H1 (cell line): Measurements from ENCODE around the gene SFRP2. TPM values are rescaled to one million over a fixed set of nuclear protein-coding genes. Genes with fewer than 3 reads are reported as not detected.

ENCODE experiments used
- CTCF ChIA-PET: fragments of 300-600 bp; sonication (Branson Sonifier 250); formaldehyde crosslinking; loops from one replicate; lab custom pipeline; 2021; ENCODE audit not compliant: partially characterized antibody; lab: Charles Lee
- POLR2A ChIA-PET: fragments of 300-600 bp; sonication (Branson Sonifier 250); formaldehyde crosslinking; loops from one replicate; lab custom pipeline; 2021; ENCODE audit warnings: inconsistent platforms; ENCODE audit not compliant: partially characterized antibody; lab: Charles Lee
- DNase-seq, 2 experiments: peaks; one replicate each; pipeline versions ENCODE4 v3.0.0 to v3.0.0-alpha.2; 2010 to 2022; ENCODE audit warnings: low spot score in 2 of 2, low read depth in 1 of 2, mixed read lengths in 1 of 2
- FAIRE-seq: peaks from 2 replicates; lab custom pipeline; 2011; peaks lifted over from hg19 to GRCh38; lab: Jason Lieb, UNC
- H2AFZ ChIP-seq: 2 replicates; pipeline ENCODE4 v1.8.1; 2012; ENCODE audit warnings: low read length, inconsistent platforms
- H2AK5ac ChIP-seq: 2 replicates; pipeline ENCODE4 v1.6.1; 2013; ENCODE audit warnings: low read depth, low read length
- H2BK120ac ChIP-seq: replicated peaks from 2 replicates; pipeline ENCODE3; 2013; ENCODE audit warnings: low read depth, low read length, inconsistent platforms
- H2BK12ac ChIP-seq: 2 replicates; pipeline ENCODE4 v1.6.1; 2013; ENCODE audit warnings: low read depth, low read length
- H2BK15ac ChIP-seq: 2 replicates; pipeline ENCODE4 v1.6.1; 2013; ENCODE audit warnings: low read length
- H2BK20ac ChIP-seq: 2 replicates; pipeline ENCODE4 v1.6.1; 2013; ENCODE audit warnings: low read length
- H2BK5ac ChIP-seq: 2 replicates; pipeline ENCODE4 v1.6.1; 2013; ENCODE audit warnings: low read depth, low read length
- H3K14ac ChIP-seq: 2 replicates; pipeline ENCODE4 v1.6.1; 2013; ENCODE audit warnings: inconsistent platforms; ENCODE audit not compliant: insufficient read length
- H3K18ac ChIP-seq: 2 replicates; pipeline ENCODE4 v1.6.1; 2013; ENCODE audit warnings: low read length; ENCODE audit errors: extremely low read depth
- H3K23ac ChIP-seq: 2 replicates; pipeline ENCODE4 v1.6.1; 2013; ENCODE audit warnings: inconsistent platforms; ENCODE audit not compliant: insufficient read length
- H3K23me2 ChIP-seq: 2 replicates; pipeline ENCODE4 v1.6.1; 2013; ENCODE audit warnings: low read depth, low read length
- H3K27ac ChIP-seq: 2 replicates; pipeline ENCODE4 v1.6.1; 2011; ENCODE audit warnings: low read depth, low read length, inconsistent platforms
- H3K27me3 ChIP-seq, 4 experiments: replicated peaks in 1 of 4; 1 replicate in 1 of 4; 2 replicates in 3 of 4; pipeline versions ENCODE4 v1.6.1 to v1.8.1; 2011 to 2013; ENCODE audit warnings: low read length in 3 of 4, mild to moderate bottlenecking in 3 of 4, inconsistent platforms in 2 of 4, mixed read lengths in 2 of 4, moderate library complexity in 1 of 4; ENCODE audit not compliant: control insufficient read depth in 3 of 4, insufficient read depth in 3 of 4; ENCODE audit errors: extremely low read depth in 1 of 4
- H3K36me3 ChIP-seq, 4 experiments: 2 replicates each; pipeline versions ENCODE4 v1.6.1 to v1.8.1; 2011 to 2013; ENCODE audit warnings: mild to moderate bottlenecking in 4 of 4, low read length in 3 of 4, moderate library complexity in 2 of 4, control low read depth in 1 of 4, inconsistent platforms in 1 of 4; ENCODE audit not compliant: insufficient read depth in 4 of 4, control insufficient read depth in 2 of 4
- H3K4ac ChIP-seq: replicated peaks from 2 replicates; pipeline ENCODE3; 2013; ENCODE audit warnings: low read length, low read depth, mixed read lengths, inconsistent platforms; ENCODE audit not compliant: insufficient read length
- H3K4me1 ChIP-seq, 4 experiments: replicated peaks in 1 of 4; 1 replicate in 1 of 4; 2 replicates in 3 of 4; pipeline versions ENCODE4 v1.6.1 to v1.8.1; 2011 to 2013; ENCODE audit warnings: low read length in 3 of 4, inconsistent platforms in 2 of 4, mixed read lengths in 1 of 4; ENCODE audit not compliant: insufficient read depth in 4 of 4, control insufficient read depth in 3 of 4
- H3K4me2 ChIP-seq, 2 experiments: 2 replicates each; pipeline versions ENCODE4 v1.6.1 to v1.8.1; 2011 to 2013; ENCODE audit warnings: low read depth in 2 of 2, low read length in 2 of 2, control low read depth in 1 of 2, inconsistent platforms in 1 of 2, mild to moderate bottlenecking in 1 of 2; ENCODE audit not compliant: insufficient read depth in 1 of 2
- H3K4me3 ChIP-seq, 4 experiments: fragments of 200-600, 300-600 bp in 1 of 4; sonication (generic), shearing (Covaris generic), sonication (Bioruptor Twin) in 1 of 4; 2 replicates each; pipeline versions ENCODE4 v1.5.1 to v1.8.1; 2011 to 2016; ENCODE audit warnings: low read length in 4 of 4, low read depth in 3 of 4, control low read depth in 2 of 4, inconsistent platforms in 2 of 4, mild to moderate bottlenecking in 2 of 4, mixed read lengths in 1 of 4, moderate library complexity in 1 of 4; ENCODE audit not compliant: insufficient read depth in 2 of 4; ENCODE audit errors: extremely low read depth in 1 of 4
- H3K56ac ChIP-seq: replicated peaks from 2 replicates; pipeline ENCODE3; 2013; ENCODE audit warnings: low read depth, mild to moderate bottlenecking, mixed read lengths, low read length, inconsistent platforms; ENCODE audit not compliant: insufficient read length
- H3K79me1 ChIP-seq: 2 replicates; pipeline ENCODE4 v1.6.1; 2013; ENCODE audit warnings: low read depth, low read length, control low read depth
- H3K79me2 ChIP-seq, 2 experiments: 2 replicates each; pipeline versions ENCODE4 v1.6.1 to v1.8.1; 2012 to 2013; ENCODE audit warnings: low read length in 2 of 2, mild to moderate bottlenecking in 2 of 2, inconsistent platforms in 1 of 2; ENCODE audit not compliant: insufficient read depth in 2 of 2, control insufficient read depth in 1 of 2
- H3K9ac ChIP-seq, 4 experiments: replicated peaks in 1 of 4; 1 replicate in 1 of 4; 2 replicates in 3 of 4; pipeline versions ENCODE4 v1.6.1 to v1.8.1; 2011 to 2013; ENCODE audit warnings: low read depth in 3 of 4, low read length in 3 of 4, control low read depth in 2 of 4, mild to moderate bottlenecking in 2 of 4, moderate library complexity in 2 of 4, inconsistent platforms in 1 of 4; ENCODE audit errors: extremely low read depth in 1 of 4
- H3K9me3 ChIP-seq, 2 experiments: 2 replicates each; pipeline versions ENCODE4 v1.6.1 to v1.8.1; 2012 to 2013; ENCODE audit warnings: mild to moderate bottlenecking in 2 of 2, moderate library complexity in 2 of 2, control low read depth in 1 of 2, inconsistent platforms in 1 of 2, low read depth in 1 of 2, low read length in 1 of 2, mixed read lengths in 1 of 2; ENCODE audit not compliant: insufficient read depth in 2 of 2
- H4K20me1 ChIP-seq, 2 experiments: replicated peaks in 1 of 2; 2 replicates each; pipeline versions ENCODE3 to v1.8.1; 2011 to 2013; ENCODE audit warnings: inconsistent platforms in 2 of 2, low read length in 2 of 2, mild to moderate bottlenecking in 1 of 2; ENCODE audit not compliant: insufficient read depth in 2 of 2, control insufficient read depth in 1 of 2
- H4K5ac ChIP-seq: 2 replicates; pipeline ENCODE4 v1.6.1; 2013; ENCODE audit warnings: low read length, low read depth, mixed read lengths, inconsistent platforms; ENCODE audit not compliant: insufficient read length
- H4K8ac ChIP-seq: 2 replicates; pipeline ENCODE4 v1.8.0; 2013; ENCODE audit warnings: mild to moderate bottlenecking, moderate library complexity, low read length, inconsistent platforms; ENCODE audit not compliant: insufficient read depth; ENCODE audit errors: extremely low read depth
- H4K91ac ChIP-seq: replicated peaks from 2 replicates; pipeline ENCODE3; 2013; ENCODE audit warnings: low read length, mixed read lengths, inconsistent platforms; ENCODE audit not compliant: insufficient read length
- CTCF ChIP-seq, 3 experiments: IDR thresholded peaks; 1 replicate in 2 of 3; 2 replicates in 1 of 3; pipeline versions ENCODE4 v1.5.1 to v1.6.1; 2011; ENCODE audit warnings: low read length in 3 of 3, mild to moderate bottlenecking in 3 of 3, inconsistent platforms in 2 of 3, low read depth in 1 of 3, moderate library complexity in 1 of 3; ENCODE audit not compliant: insufficient read depth in 1 of 3; ENCODE audit errors: control extremely low read depth in 1 of 3
- KDM4A ChIP-seq: IDR thresholded peaks from one replicate; pipeline ENCODE4 v1.7.1; 2012; ENCODE audit warnings: low read depth, mild to moderate bottlenecking, moderate library complexity, low read length, inconsistent platforms; ENCODE audit not compliant: severe bottlenecking
- POLR2A ChIP-seq, 2 experiments: IDR thresholded peaks; 1 replicate in 1 of 2; 2 replicates in 1 of 2; pipeline ENCODE4 v1.6.1; 2011; ENCODE audit warnings: low read depth in 2 of 2, low read length in 2 of 2, mild to moderate bottlenecking in 2 of 2; ENCODE audit errors: control extremely low read depth in 1 of 2
- RBBP5 ChIP-seq: IDR thresholded peaks from 2 replicates; pipeline ENCODE4 v1.7.1; 2012; ENCODE audit warnings: low read depth, mild to moderate bottlenecking, inconsistent platforms, low read length, moderate library complexity, borderline replicate concordance
- SUZ12 ChIP-seq: fragments of 200-600 bp; sonication (generic); IDR thresholded peaks from 2 replicates; pipeline ENCODE4 v1.6.1; 2012; ENCODE audit warnings: mild to moderate bottlenecking, inconsistent platforms, low read length, moderate library complexity, mixed read lengths
- TBP ChIP-seq: IDR thresholded peaks from 2 replicates; pipeline ENCODE4 v1.6.1; 2011; ENCODE audit warnings: low read depth, low read length, improper control_type of control experiment
- WGBS, 2 experiments: shearing (Covaris generic) in 1 of 2; methylation state at CpG; one replicate each; pipeline versions ENCODE4 v1.1.6 to v1.1.7; 2013 to 2015; ENCODE audit warnings: low lambda C conversion rate in 2 of 2, mixed read lengths in 2 of 2, inconsistent platforms in 1 of 2, low coverage in 1 of 2, missing lambda C conversion rate in 1 of 2; ENCODE audit not compliant: insufficient replicate concordance in 2 of 2, insufficient coverage in 1 of 2, insufficient read length in 1 of 2; ENCODE audit errors: extremely low coverage in 1 of 2, missing lambda C conversion rate in 1 of 2; 5-methylcytosine and 5-hydroxymethylcytosine counted together
- polyA plus RNA-seq, 7 experiments: library from polyadenylated mRNA; depleted of rRNA in 3 of 7; stranded (reverse) in 5 of 7; unstranded in 2 of 7; fragments of >200 nt in 5 of 7; fragments of 200-250 nt in 2 of 7; gene quantifications; 1 replicate in 5 of 7; 2 replicates in 1 of 7; 4 replicates in 1 of 7; pipeline versions ENCODE4 v1.2.1 to v1.2.3, GENCODE V29; 2011 to 2013; ENCODE audit warnings: missing spikeins in 2 of 7, mixed read lengths in 2 of 7
- total RNA-seq: library from RNA; stranded (reverse); fragmentation: NEBNext Ultra II Directional; extraction: Animal tissue kit (Norgen Biotek cat#: 25700); gene quantifications from 2 replicates; pipeline ENCODE4 v1.2.1, GENCODE V29; 2021
- TF ChIP-seq, protein P1 (sequence below): IDR thresholded peaks from 2 replicates; pipeline ENCODE4 v1.6.1; 2011; ENCODE audit warnings: low read depth, mild to moderate bottlenecking, low read length; ENCODE audit not compliant: insufficient read depth

The SFRP2 gene
- total and polyA plus RNA-seq, 2 of the 8 experiments (the other 6 are each of a cell fraction or from before 2014, with no cell fraction given): 108 to 342 TPM

DNA sequence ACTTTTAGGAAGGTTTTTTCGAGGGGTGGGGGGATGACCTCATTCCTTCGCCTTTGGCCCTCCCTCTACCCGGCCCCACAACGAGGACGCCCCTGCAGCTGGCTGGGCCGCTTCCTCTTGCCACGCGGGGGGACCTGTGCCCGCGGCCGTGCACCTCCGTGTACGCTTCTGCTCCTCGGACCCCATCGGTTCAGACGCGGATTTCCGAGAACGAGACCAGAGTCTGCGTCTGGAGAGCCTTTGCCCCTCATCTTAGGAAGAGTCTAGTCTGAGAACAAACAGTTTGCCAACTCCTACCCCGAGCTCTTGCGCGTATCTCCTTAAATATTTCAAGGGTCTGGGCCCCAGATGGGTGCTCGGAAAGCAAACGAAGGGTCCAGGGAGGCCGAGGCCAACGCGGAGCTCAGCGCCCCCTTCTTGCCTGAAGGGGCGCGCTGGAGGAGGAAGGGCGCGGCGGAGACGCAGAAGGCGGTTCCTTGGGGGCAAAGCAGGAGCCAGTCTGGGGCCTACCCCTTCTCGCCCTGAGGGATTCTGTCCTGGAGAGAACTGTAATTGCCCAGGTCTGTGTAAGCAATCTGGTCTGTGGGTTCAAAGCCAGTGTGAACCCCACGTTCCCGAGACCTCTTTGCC is 3.9 kb upstream of the SFRP2 start:
- POLR2A ChIA-PET: interaction anchor here (0.6 to 5.1 kb wide), 9 partner anchors 9 to 556 kb away, joined by 3 to 77 read pairs (median 6); no protein-coding TSS in a partner anchor
- TF ChIP-seq TBP: peak; percentile 50; the same call in 1 of the 2 replicates
- 0 out of 2 replicates have a peak, but pooled peaks have one; percentile 44 for TF ChIP-seq RBBP5
- TF ChIP-seq SUZ12: no peak
- TF ChIP-seq, protein P1, sequence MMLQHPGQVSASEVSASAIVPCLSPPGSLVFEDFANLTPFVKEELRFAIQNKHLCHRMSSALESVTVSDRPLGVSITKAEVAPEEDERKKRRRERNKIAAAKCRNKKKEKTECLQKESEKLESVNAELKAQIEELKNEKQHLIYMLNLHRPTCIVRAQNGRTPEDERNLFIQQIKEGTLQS: no peak
- peak; percentile 49 for TF ChIP-seq KDM4A
- peak in 1 of 2 experiments; percentile 48; a peak in 1 of 3 replicates for TF ChIP-seq POLR2A (IDR thresholded peaks at IDR 0.05; ENCODE audit: control extremely low read depth in 1 of 2, low read depth in 2 of 2, low read length in 2 of 2)
- TF ChIP-seq CTCF (IDR thresholded peaks at IDR 0.05; ENCODE audit: control extremely low read depth in 1 of 3, insufficient read depth in 1 of 3, low read depth in 1 of 3, low read length in 3 of 3): peak in 2 of 3 experiments; percentile 54 to 58; a peak in 3 of 4 replicates

More for the DNA sequence above, 3.9 kb upstream of the SFRP2 start:
- peaks cover 0 to 18% (median 12%) of the 10 kb centered on the region in 4 experiments; a peak in 6 of 7 replicates for H3K4me1 ChIP-seq
- peak overlapping the region; percentile 83; the same call in 1 of the 2 replicates for H2BK20ac ChIP-seq
- no peak overlapping the region for H3K27ac ChIP-seq
- peaks cover 0 to 4% of the 10 kb centered on the region in 2 experiments for H4K20me1 ChIP-seq
- H3K36me3 ChIP-seq: no peaks in the 10 kb centered on the region
- H3K4ac ChIP-seq: no peak overlapping the region
- H3K23me2 ChIP-seq: peaks cover 29% of the 10 kb centered on the region
- no peaks in the 10 kb centered on the region for H3K9me3 ChIP-seq
- peak overlapping the region; percentile 59 to 94 (median 78) for H3K4me3 ChIP-seq
- no peak for FAIRE-seq
- H4K5ac ChIP-seq: no peak overlapping the region
- CTCF ChIA-PET: interaction anchor here (0.7 to 9.5 kb wide), 40 partner anchors 10 to 715 kb away, joined by 3 to 117 read pairs (median 4); no protein-coding TSS in a partner anchor
- H4K91ac ChIP-seq: peak overlapping the region; percentile 32
- H3K56ac ChIP-seq: no peak overlapping the region
- H2BK120ac ChIP-seq: no peak overlapping the region
- peak overlapping the region; percentile 67; the same call in 1 of the 2 replicates for H2BK15ac ChIP-seq
- DNase-seq: no peak
- H3K23ac ChIP-seq: no peak overlapping the region
- H4K8ac ChIP-seq: peak overlapping the region; percentile 87; the same call in 1 of the 2 replicates
- peak overlapping the region; percentile 64; the same call in 1 of the 2 replicates for H2AFZ ChIP-seq
- peak overlapping the region in 3 of 4 experiments; percentile 75 to 82 (median 78); a peak in 6 of 7 replicates for H3K9ac ChIP-seq
- no peak overlapping the region; the same call in 1 of the 2 replicates for H2AK5ac ChIP-seq
- H2BK5ac ChIP-seq: peak overlapping the region; percentile 90; the same call in 1 of the 2 replicates
- peak overlapping the region; percentile 91; the same call in 1 of the 2 replicates for H2BK12ac ChIP-seq
- peaks cover 0 to 11% (median 8%) of the 10 kb centered on the region in 4 experiments; a peak in 5 of 7 replicates for H3K27me3 ChIP-seq
- WGBS, 2 experiments: 8% methylated on average over 27 of the region's 39 CpGs; no CpG with 5 or more reads in 1 of the 2 experiments
- H3K18ac ChIP-seq: peak overlapping the region; percentile 89
- peak overlapping the region; percentile 85 to 96 for H3K4me2 ChIP-seq
- 0 out of 2 replicates have a peak, but pooled peaks cover under 1% of the 10 kb centered on the region for H3K79me1 ChIP-seq
- peaks cover 10 to 11% of the 10 kb centered on the region in 2 experiments for H3K79me2 ChIP-seq
- no peak overlapping the region for H3K14ac ChIP-seq
